GM08714 (cell line): ENCODE measurements around the gene TRMU.
"Not testable (repeated sequence)": the region's sequence is repeated elsewhere in the genome, so short reads cannot be mapped to it uniquely, and the experiment has no call there.

Source experiments
- H3K4me3 ChIP-seq: fragments of 200-500 bp; sonication (Bioruptor generic); 2 replicates; pipeline ENCODE4 v1.5.1; 2014; ENCODE audit warnings: mild to moderate bottlenecking, low read length, inconsistent platforms
- ZNF274 ChIP-seq: IDR thresholded peaks from 2 replicates; pipeline ENCODE4 v1.6.1; 2012; ENCODE audit warnings: mild to moderate bottlenecking, low read depth, low read length

The TRMU gene

GRCh38 chr22:46380581-46380980, 45.1 kb downstream of the TRMU start:
- TF ChIP-seq ZNF274 = no peak

GRCh38 chr22:46381142-46381541, 45.6 kb downstream of the TRMU start:
- H3K4me3 ChIP-seq = no peak overlapping the region
- no peak for TF ChIP-seq ZNF274

More at GRCh38 chr22:46380581-46380980, 45.1 kb downstream of the TRMU start:
- H3K4me3 ChIP-seq = no peak overlapping the region

- H3K4me3 ChIP-seq = no peak overlapping the region
- no peak for TF ChIP-seq ZNF274
Observed at GRCh38 chr22:46381731-46382130, 46.2 kb downstream of the TRMU start.

GRCh38 chr22:46382524-46382923, 47.0 kb downstream of the TRMU start:
- TF ChIP-seq ZNF274 = no peak
- H3K4me3 ChIP-seq = no peak overlapping the region

- TF ChIP-seq ZNF274 = no peak
- no peak overlapping the region for H3K4me3 ChIP-seq
Observed at GRCh38 chr22:46386312-46386711, 50.8 kb downstream of the TRMU start.

- H3K4me3 ChIP-seq = no peak overlapping the region
- TF ChIP-seq ZNF274 = no peak
Observed at GRCh38 chr22:46387748-46388147, 52.2 kb downstream of the TRMU start.

- no peak overlapping the region for H3K4me3 ChIP-seq
- TF ChIP-seq ZNF274 = no peak
Observed at GRCh38 chr22:46388647-46389046, 53.1 kb downstream of the TRMU start.

- H3K4me3 ChIP-seq = no peak overlapping the region
- no peak for TF ChIP-seq ZNF274
Observed at GRCh38 chr22:46389081-46389480, 53.6 kb downstream of the TRMU start.

- TF ChIP-seq ZNF274 = no peak
- H3K4me3 ChIP-seq = no peak overlapping the region
Observed at GRCh38 chr22:46390105-46390651, 54.7 kb downstream of the TRMU start.

- no peak for TF ChIP-seq ZNF274
- H3K4me3 ChIP-seq = no peak overlapping the region
Observed at GRCh38 chr22:46390652-46391301, 55.3 kb downstream of the TRMU start.

GRCh38 chr22:46391486-46392136, 56.1 kb downstream of the TRMU start:
- H3K4me3 ChIP-seq = no peak overlapping the region
- TF ChIP-seq ZNF274 = no peak

- no peak overlapping the region for H3K4me3 ChIP-seq
- TF ChIP-seq ZNF274 = no peak
Observed at GRCh38 chr22:46392137-46392844, 56.8 kb downstream of the TRMU start.

GRCh38 chr22:46393873-46394272, 58.4 kb downstream of the TRMU start:
- TF ChIP-seq ZNF274 = no peak
- no peak overlapping the region for H3K4me3 ChIP-seq

- TF ChIP-seq ZNF274 = no peak
- H3K4me3 ChIP-seq = no peak overlapping the region
Observed at GRCh38 chr22:46394622-46395021, 59.1 kb downstream of the TRMU start.

- H3K4me3 ChIP-seq = no peak overlapping the region
- TF ChIP-seq ZNF274 = no peak
Observed at GRCh38 chr22:46395145-46395544, 59.6 kb downstream of the TRMU start.

GRCh38 chr22:46397049-46397448, 61.5 kb downstream of the TRMU start:
- not testable (repeated sequence) for H3K4me3 ChIP-seq
